ENCODE measurements around the gene NPLOC4. TPM values are rescaled to one million over a fixed set of nuclear protein-coding genes. Genes with fewer than 3 reads are reported as not detected.

Gene NPLOC4
- total and polyA plus RNA-seq, 2 of the 13 experiments (the other 11 are each of a cell fraction or from before 2014, with no cell fraction given), result 57.0 to 97.0 TPM

DNA sequence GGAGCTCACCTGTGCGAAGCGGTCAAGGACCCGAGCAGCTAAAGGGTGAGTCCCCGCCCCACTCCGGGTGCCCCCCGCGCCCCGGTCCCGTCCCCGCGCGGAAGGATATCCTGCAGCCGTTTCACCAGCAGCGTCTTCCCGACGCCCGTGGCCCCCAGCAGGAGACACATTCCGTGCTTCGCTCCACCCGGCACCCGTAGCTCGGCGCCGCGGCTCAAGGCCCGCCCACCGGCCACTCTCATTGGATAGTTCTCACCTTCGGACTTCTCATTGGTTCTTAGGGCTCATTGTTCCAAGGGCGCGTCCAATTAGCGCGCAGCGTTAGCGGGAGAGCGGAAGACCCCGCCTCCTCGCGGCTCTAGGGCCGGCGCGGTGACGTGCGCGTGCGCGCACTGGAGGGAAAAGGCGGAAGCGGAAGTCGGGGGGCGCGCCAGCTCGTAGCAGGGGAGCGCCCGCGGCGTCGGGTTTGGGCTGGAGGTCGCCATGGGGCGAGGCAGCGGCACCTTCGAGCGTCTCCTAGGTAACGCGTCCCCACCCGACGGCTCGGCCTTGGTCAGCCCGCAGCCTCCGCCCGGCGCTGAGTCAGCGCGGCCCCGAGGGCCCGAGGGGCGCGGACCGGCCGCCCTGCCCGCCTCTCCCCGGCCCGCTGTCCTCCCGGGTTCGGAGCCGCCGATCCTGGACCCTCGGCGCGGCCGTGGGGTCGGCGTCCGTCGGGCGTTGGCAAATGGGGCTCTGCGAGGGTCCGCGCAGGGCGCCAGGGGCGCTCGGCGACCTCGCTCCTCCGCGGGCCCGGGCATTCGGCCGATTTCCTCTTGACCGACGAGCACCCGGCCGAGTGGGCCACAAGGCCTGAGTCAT is 46.9 kb upstream of the NPLOC4 start, which contains the start of the genes ARL16 and HGS (continued):
- TF ChIP-seq, protein P1, sequence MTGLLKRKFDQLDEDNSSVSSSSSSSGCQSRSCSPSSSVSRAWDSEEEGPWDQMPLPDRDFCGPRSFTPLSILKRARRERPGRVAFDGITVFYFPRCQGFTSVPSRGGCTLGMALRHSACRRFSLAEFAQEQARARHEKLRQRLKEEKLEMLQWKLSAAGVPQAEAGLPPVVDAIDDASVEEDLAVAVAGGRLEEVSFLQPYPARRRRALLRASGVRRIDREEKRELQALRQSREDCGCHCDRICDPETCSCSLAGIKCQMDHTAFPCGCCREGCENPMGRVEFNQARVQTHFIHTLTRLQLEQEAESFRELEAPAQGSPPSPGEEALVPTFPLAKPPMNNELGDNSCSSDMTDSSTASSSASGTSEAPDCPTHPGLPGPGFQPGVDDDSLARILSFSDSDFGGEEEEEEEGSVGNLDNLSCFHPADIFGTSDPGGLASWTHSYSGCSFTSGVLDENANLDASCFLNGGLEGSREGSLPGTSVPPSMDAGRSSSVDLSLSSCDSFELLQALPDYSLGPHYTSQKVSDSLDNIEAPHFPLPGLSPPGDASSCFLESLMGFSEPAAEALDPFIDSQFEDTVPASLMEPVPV (CRISPR knock-in tag; IDR thresholded peaks at IDR 0.05), result no peak; the same call in 1 of the 2 replicates
- TF ChIP-seq, protein P2, sequence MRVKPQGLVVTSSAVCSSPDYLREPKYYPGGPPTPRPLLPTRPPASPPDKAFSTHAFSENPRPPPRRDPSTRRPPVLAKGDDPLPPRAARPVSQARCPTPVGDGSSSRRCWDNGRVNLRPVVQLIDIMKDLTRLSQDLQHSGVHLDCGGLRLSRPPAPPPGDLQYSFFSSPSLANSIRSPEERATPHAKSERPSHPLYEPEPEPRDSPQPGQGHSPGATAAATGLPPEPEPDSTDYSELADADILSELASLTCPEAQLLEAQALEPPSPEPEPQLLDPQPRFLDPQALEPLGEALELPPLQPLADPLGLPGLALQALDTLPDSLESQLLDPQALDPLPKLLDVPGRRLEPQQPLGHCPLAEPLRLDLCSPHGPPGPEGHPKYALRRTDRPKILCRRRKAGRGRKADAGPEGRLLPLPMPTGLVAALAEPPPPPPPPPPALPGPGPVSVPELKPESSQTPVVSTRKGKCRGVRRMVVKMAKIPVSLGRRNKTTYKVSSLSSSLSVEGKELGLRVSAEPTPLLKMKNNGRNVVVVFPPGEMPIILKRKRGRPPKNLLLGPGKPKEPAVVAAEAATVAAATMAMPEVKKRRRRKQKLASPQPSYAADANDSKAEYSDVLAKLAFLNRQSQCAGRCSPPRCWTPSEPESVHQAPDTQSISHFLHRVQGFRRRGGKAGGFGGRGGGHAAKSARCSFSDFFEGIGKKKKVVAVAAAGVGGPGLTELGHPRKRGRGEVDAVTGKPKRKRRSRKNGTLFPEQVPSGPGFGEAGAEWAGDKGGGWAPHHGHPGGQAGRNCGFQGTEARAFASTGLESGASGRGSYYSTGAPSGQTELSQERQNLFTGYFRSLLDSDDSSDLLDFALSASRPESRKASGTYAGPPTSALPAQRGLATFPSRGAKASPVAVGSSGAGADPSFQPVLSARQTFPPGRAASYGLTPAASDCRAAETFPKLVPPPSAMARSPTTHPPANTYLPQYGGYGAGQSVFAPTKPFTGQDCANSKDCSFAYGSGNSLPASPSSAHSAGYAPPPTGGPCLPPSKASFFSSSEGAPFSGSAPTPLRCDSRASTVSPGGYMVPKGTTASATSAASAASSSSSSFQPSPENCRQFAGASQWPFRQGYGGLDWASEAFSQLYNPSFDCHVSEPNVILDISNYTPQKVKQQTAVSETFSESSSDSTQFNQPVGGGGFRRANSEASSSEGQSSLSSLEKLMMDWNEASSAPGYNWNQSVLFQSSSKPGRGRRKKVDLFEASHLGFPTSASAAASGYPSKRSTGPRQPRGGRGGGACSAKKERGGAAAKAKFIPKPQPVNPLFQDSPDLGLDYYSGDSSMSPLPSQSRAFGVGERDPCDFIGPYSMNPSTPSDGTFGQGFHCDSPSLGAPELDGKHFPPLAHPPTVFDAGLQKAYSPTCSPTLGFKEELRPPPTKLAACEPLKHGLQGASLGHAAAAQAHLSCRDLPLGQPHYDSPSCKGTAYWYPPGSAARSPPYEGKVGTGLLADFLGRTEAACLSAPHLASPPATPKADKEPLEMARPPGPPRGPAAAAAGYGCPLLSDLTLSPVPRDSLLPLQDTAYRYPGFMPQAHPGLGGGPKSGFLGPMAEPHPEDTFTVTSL (CRISPR knock-in tag; IDR thresholded peaks at IDR 0.05; ENCODE audit: borderline replicate concordance), result no peak
- TF ChIP-seq JARID2 (CRISPR knock-in tag; IDR thresholded peaks at IDR 0.05; ENCODE audit: insufficient replicate concordance), result peak; percentile 62
- no peak; the same call in 1 of the 2 replicates for TF ChIP-seq MTF2 (CRISPR knock-in tag; IDR thresholded peaks at IDR 0.05; ENCODE audit: borderline replicate concordance)
- no peak for TF ChIP-seq ZNF3 (CRISPR knock-in tag; IDR thresholded peaks at IDR 0.05)
- TF ChIP-seq ZNF569 (CRISPR knock-in tag; IDR thresholded peaks at IDR 0.05; ENCODE audit: borderline replicate concordance), result no peak
- TF ChIP-seq, protein P3, sequence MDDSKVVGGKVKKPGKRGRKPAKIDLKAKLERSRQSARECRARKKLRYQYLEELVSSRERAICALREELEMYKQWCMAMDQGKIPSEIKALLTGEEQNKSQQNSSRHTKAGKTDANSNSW (CRISPR knock-in tag; IDR thresholded peaks at IDR 0.05; ENCODE audit: borderline replicate concordance), result no peak
- TF ChIP-seq EZH2 (conservative IDR thresholded peaks at IDR 0.05; ENCODE audit: low read depth, low read length), result no peak
- TF ChIP-seq MED13 (CRISPR knock-in tag; IDR thresholded peaks at IDR 0.05), result peak; percentile 41; the same call in 1 of the 2 replicates
- TF ChIP-seq, protein P4, sequence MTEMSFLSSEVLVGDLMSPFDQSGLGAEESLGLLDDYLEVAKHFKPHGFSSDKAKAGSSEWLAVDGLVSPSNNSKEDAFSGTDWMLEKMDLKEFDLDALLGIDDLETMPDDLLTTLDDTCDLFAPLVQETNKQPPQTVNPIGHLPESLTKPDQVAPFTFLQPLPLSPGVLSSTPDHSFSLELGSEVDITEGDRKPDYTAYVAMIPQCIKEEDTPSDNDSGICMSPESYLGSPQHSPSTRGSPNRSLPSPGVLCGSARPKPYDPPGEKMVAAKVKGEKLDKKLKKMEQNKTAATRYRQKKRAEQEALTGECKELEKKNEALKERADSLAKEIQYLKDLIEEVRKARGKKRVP (CRISPR knock-in tag; IDR thresholded peaks at IDR 0.05), result peak in 1 of 2 experiments; percentile 33; a peak in 1 of 4 replicates
- TF ChIP-seq BORCS8-MEF2B (CRISPR knock-in tag; IDR thresholded peaks at IDR 0.05), result no peak
- TF ChIP-seq, protein P5, sequence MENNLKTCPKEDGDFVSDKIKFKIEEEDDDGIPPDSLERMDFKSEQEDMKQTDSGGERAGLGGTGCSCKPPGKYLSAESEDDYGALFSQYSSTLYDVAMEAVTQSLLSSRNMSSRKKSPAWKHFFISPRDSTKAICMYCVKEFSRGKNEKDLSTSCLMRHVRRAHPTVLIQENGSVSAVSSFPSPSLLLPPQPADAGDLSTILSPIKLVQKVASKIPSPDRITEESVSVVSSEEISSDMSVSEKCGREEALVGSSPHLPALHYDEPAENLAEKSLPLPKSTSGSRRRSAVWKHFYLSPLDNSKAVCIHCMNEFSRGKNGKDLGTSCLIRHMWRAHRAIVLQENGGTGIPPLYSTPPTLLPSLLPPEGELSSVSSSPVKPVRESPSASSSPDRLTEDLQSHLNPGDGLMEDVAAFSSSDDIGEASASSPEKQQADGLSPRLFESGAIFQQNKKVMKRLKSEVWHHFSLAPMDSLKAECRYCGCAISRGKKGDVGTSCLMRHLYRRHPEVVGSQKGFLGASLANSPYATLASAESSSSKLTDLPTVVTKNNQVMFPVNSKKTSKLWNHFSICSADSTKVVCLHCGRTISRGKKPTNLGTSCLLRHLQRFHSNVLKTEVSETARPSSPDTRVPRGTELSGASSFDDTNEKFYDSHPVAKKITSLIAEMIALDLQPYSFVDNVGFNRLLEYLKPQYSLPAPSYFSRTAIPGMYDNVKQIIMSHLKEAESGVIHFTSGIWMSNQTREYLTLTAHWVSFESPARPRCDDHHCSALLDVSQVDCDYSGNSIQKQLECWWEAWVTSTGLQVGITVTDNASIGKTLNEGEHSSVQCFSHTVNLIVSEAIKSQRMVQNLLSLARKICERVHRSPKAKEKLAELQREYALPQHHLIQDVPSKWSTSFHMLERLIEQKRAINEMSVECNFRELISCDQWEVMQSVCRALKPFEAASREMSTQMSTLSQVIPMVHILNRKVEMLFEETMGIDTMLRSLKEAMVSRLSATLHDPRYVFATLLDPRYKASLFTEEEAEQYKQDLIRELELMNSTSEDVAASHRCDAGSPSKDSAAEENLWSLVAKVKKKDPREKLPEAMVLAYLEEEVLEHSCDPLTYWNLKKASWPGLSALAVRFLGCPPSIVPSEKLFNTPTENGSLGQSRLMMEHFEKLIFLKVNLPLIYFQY (CRISPR knock-in tag; IDR thresholded peaks at IDR 0.05; ENCODE audit: borderline replicate concordance), result peak; percentile 24; the same call in 1 of the 2 replicates
- TF ChIP-seq, protein P6, sequence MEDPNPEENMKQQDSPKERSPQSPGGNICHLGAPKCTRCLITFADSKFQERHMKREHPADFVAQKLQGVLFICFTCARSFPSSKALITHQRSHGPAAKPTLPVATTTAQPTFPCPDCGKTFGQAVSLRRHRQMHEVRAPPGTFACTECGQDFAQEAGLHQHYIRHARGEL (CRISPR knock-in tag; IDR thresholded peaks at IDR 0.05), result no peak
- TF ChIP-seq GATA4 (IDR thresholded peaks at IDR 0.05; ENCODE audit: borderline replicate concordance, low read depth), result no peak

All from HepG2 (cell line).